ENCODE measurements around the gene SDR42E2. TPM values are rescaled to one million over a fixed set of nuclear protein-coding genes. Genes with fewer than 3 reads are reported as not detected.
A peak's percentile ranks its signal among the peaks of the same experiment; 100 is the strongest.
"Not testable (repeated sequence)": the region's sequence is repeated elsewhere in the genome, so short reads cannot be mapped to it uniquely, and the experiment has no call there.

SDR42E2 gene
- total RNA-seq, 1 donor from 2014 or later: not detected

DNA sequence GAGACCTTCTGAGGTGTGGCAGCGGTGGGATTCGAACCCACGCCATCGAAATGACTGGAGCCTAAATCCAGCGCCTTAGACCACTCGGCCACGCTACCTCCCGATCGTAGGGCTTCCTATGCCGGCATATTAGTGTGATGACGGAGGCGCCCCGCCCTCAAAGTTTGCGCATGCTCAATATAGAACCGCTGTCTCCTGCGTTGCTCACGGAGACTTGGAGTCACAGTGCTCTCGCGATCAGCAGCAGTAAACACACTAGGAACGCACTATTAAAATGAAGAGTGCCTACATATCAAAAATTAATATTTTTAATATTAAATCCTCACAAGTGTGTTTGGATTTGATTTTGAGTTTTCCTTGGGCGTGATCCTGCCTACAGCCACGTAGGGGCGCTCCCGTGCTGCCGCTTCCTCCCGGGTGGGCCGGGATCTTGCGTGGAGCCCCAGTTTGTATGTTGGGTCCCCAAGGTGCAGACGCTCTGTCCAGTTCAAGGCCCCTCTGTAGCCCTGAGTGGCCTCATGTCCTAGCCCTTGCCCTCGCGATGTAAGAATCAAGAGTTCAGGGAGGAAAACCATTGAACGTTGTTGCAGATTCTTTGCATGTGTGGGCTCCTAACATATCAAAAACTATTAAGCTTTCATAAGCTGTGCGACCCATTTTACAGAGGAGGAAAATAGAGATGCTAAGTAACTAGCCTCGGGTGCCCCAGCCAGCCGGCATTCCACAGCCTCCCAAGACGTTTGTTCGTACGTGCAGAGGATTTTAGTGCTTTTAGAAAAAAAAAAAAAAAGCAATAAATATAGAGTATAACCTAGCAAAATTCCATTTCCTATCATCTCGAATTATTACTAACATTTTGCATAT is 33.6 kb downstream of the SDR42E2 start:
- Mint-ChIP-seq H3K27me3 (peaks cover 9% of the 10 kb centered on the region), H3K27ac (peak overlapping the region; percentile 100), H3K4me3 (ENCODE audit: low read depth) (peak overlapping the region; percentile 85), H3K36me3 (ENCODE audit: insufficient read depth) (peaks cover 2% of the 10 kb centered on the region), H3K9me3 (ENCODE audit: low read depth) (no peaks in the 10 kb centered on the region), H3K4me1 (ENCODE audit: low read depth) (peaks cover 5% of the 10 kb centered on the region)
- peak; percentile 95 for DNase-seq (ENCODE audit: low spot score, unreplicated experiment)
- TF ChIP-seq, protein P1, sequence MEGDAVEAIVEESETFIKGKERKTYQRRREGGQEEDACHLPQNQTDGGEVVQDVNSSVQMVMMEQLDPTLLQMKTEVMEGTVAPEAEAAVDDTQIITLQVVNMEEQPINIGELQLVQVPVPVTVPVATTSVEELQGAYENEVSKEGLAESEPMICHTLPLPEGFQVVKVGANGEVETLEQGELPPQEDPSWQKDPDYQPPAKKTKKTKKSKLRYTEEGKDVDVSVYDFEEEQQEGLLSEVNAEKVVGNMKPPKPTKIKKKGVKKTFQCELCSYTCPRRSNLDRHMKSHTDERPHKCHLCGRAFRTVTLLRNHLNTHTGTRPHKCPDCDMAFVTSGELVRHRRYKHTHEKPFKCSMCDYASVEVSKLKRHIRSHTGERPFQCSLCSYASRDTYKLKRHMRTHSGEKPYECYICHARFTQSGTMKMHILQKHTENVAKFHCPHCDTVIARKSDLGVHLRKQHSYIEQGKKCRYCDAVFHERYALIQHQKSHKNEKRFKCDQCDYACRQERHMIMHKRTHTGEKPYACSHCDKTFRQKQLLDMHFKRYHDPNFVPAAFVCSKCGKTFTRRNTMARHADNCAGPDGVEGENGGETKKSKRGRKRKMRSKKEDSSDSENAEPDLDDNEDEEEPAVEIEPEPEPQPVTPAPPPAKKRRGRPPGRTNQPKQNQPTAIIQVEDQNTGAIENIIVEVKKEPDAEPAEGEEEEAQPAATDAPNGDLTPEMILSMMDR (IDR thresholded peaks at IDR 0.05; ENCODE audit: unreplicated experiment): peak; percentile 87

DNA sequence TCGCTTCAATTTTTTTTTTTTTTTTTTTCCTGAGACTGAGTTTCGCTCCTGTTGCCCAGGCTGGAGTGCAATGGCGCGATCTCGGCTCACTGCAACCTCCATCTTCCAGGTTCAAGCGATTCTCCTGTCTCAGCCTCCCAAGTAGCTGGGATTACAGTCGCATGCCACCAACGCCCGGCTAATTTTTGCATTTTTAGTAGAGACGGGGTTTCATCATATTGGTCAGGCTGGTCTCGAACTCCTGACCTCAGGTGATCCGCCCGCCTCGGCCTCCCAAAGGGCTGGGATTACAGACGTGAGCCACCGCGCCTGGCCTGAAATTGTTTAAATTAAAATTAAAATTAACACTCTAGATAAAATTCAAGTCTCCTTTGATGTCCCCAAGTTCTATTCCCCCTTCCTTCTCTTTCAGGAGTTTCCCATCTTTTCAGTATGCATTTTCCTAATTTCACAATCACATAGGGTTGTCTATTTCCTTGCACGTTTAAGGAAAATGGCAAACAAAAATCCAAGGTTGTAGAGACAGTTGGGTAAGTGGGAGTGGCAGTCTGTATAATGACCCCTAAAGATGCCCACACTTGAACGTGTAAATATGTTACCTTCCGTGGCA is 34.4 kb downstream of the SDR42E2 start:
- not testable (repeated sequence) for H3K9me3 Mint-ChIP-seq (ENCODE audit: low read depth); H3K27me3 Mint-ChIP-seq; H3K36me3 Mint-ChIP-seq (ENCODE audit: insufficient read depth)

DNA sequence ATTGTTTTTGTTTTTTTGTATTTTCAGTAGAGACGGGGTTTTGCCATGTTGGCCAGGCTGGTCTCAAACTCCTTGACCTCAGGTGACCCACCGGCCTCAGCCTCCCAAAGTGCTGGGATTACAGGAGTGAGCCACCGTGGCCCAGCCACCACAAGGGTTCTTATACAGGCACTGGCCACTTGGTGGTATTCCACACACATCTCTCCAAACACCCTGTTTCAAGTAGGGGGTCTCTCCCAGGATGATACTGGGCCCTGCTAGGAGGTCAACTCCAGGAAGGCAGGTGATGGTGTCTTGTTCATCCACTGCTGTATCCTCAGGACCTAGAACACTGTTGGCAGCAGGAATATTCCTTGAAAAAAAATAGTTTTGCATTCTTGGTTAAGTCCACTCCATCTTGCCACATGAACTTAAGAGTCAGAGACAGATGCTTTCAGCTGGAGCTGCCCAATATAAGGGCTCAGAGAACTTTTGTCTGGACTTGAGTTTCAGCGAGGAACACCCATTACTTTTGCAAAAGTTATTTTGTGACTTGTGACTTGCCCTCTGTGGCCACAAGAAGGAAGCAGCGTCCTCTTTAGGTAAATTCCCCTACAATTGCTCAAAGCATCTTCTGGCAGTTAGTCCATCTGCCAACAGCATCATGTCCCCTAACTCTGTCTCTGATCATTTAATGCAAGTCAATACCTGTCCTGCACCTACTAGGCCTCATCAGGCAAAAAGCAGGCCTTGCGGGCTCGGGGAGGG is 36.4 kb downstream of the SDR42E2 start:
- no peaks in the 10 kb centered on the region for H3K9me3 Mint-ChIP-seq (ENCODE audit: low read depth)
- H3K4me1 Mint-ChIP-seq (ENCODE audit: low read depth): no peaks in the 10 kb centered on the region
- TF ChIP-seq, protein P1 (IDR thresholded peaks at IDR 0.05; ENCODE audit: unreplicated experiment): no peak
- H3K27ac Mint-ChIP-seq: no peak overlapping the region
- H3K27me3 Mint-ChIP-seq: peaks cover 5% of the 10 kb centered on the region
- no peak overlapping the region for H3K4me3 Mint-ChIP-seq (ENCODE audit: low read depth)
- DNase-seq (ENCODE audit: low spot score, unreplicated experiment): no peak
- H3K36me3 Mint-ChIP-seq (ENCODE audit: insufficient read depth): peaks cover 2% of the 10 kb centered on the region

More for the DNA sequence above, 34.4 kb downstream of the SDR42E2 start:
- H3K27ac Mint-ChIP-seq; H3K4me1 Mint-ChIP-seq (ENCODE audit: low read depth); DNase-seq (ENCODE audit: low spot score, unreplicated experiment): not testable (repeated sequence)
- H3K4me3 Mint-ChIP-seq (ENCODE audit: low read depth): peak overlapping the region; percentile 85

DNA sequence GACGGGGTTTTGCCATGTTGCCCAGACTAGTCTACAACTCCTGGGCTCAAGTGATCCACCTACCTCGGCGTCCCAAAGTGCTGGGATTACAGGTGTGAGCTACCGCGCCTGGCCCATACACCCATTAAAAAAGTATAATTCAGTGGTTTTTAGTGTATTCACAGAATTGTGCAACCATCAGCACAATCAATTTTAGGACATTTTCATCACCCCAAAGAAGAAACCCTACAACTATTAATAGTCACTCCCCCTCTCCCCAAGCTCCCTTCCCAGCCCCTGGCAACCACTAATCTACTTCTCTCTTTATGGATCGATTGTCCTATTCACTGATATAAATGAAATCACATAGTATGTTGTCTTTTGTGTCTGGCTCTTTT is 39.9 kb downstream of the SDR42E2 start:
- DNase-seq (ENCODE audit: low spot score, unreplicated experiment): no peak
- no peak overlapping the region for H3K27ac Mint-ChIP-seq
- no peaks in the 10 kb centered on the region for H3K36me3 Mint-ChIP-seq (ENCODE audit: insufficient read depth)
- H3K27me3 Mint-ChIP-seq: no peaks in the 10 kb centered on the region
- no peaks in the 10 kb centered on the region for H3K9me3 Mint-ChIP-seq (ENCODE audit: low read depth)
- H3K4me1 Mint-ChIP-seq (ENCODE audit: low read depth): peaks cover 6% of the 10 kb centered on the region
- TF ChIP-seq, protein P1 (IDR thresholded peaks at IDR 0.05; ENCODE audit: unreplicated experiment): no peak
- no peak overlapping the region for H3K4me3 Mint-ChIP-seq (ENCODE audit: low read depth)

DNA sequence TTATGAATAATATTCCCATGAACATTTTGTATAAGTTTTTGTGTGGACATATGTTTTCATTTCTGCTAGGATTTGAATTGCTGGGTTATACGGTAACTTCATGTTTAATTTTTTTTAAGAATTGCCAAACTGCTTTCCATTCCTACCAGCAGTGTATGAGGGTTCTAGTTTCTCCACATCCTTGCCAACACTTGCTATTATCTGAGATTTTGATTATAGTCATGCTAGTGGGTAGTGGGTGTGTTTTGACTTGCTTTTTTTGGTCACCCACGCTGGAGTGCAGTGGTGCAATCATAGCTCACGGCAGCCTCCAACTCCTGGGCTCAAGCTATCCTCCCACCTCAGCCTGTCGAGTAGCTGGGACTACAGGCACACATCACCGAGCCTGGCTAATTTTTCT is 40.8 kb downstream of the SDR42E2 start:
- Mint-ChIP-seq H3K27ac (no peak overlapping the region), H3K36me3 (ENCODE audit: insufficient read depth) (no peaks in the 10 kb centered on the region), H3K9me3 (ENCODE audit: low read depth) (no peaks in the 10 kb centered on the region), H3K4me3 (ENCODE audit: low read depth) (no peak overlapping the region), H3K27me3 (peaks cover 4% of the 10 kb centered on the region), H3K4me1 (ENCODE audit: low read depth) (peaks cover 8% of the 10 kb centered on the region)
- TF ChIP-seq, protein P1 (IDR thresholded peaks at IDR 0.05; ENCODE audit: unreplicated experiment): no peak
- DNase-seq (ENCODE audit: low spot score, unreplicated experiment): no peak

All from progenitor cell of endocrine pancreas (in vitro differentiated cells).